Neural progenitor cell (in vitro differentiated cells): ENCODE data around the gene FAM72C. TPM values are rescaled to one million over a fixed set of nuclear protein-coding genes. Genes with fewer than 3 reads are reported as not detected.
"Not testable (repeated sequence)": the region's sequence is repeated elsewhere in the genome, so short reads cannot be mapped to it uniquely, and the experiment has no call there.

Experiments
- DNase-seq: peaks from one replicate; pipeline ENCODE4 v3.0.0-alpha.2; 2016; ENCODE audit warnings: low spot score
- H2AFZ ChIP-seq: fragments of 200-600 bp; sonication (generic); replicated peaks from 2 replicates; pipeline ENCODE4 v1.6.1; 2016; ENCODE audit warnings: antibody characterized with exemption
- H3F3A ChIP-seq: fragments of 200-600 bp; sonication (generic); 2 replicates; pipeline ENCODE4 v1.6.1; 2016; ENCODE audit warnings: antibody characterized with exemption, low read depth
- H3K27ac ChIP-seq: fragments of 200-600 bp; sonication (generic); 2 replicates; pipeline ENCODE4 v1.5.1; 2016; ENCODE audit warnings: mild to moderate bottlenecking
- H3K27me3 ChIP-seq: fragments of 200-600 bp; sonication (generic); 2 replicates; pipeline ENCODE4 v1.6.1; 2016; ENCODE audit warnings: mild to moderate bottlenecking, moderate library complexity
- H3K36me3 ChIP-seq: fragments of 200-600 bp; sonication (generic); 2 replicates; pipeline ENCODE4 v1.5.1; 2016
- H3K4me1 ChIP-seq: fragments of 200-600 bp; sonication (generic); 2 replicates; pipeline ENCODE4 v1.6.1; 2016; ENCODE audit warnings: mixed run types
- H3K4me2 ChIP-seq: fragments of 200-600 bp; sonication (generic); 2 replicates; pipeline ENCODE4 v1.6.1; 2016
- H3K4me3 ChIP-seq: fragments of 200-600 bp; sonication (generic); 2 replicates; pipeline ENCODE4 v1.5.1; 2016
- H3K79me2 ChIP-seq: fragments of 200-600 bp; sonication (generic); 2 replicates; pipeline ENCODE4 v1.6.1; 2016; ENCODE audit warnings: low read depth
- H3K9ac ChIP-seq: fragments of 200-600 bp; sonication (generic); 2 replicates; pipeline ENCODE4 v1.6.1; 2016
- H3K9me3 ChIP-seq: fragments of 200-600 bp; sonication (generic); 2 replicates; pipeline ENCODE4 v1.5.1; 2016; ENCODE audit warnings: low read depth
- H4K20me1 ChIP-seq: fragments of 200-600 bp; sonication (generic); 2 replicates; pipeline ENCODE4 v1.6.1; 2016; ENCODE audit warnings: low read depth
- H3K27ac Mint-ChIP-seq: 3 replicates; pipeline ENCODE4 v1.8.0; 2021; ENCODE audit warnings: mixed read lengths
- H3K27me3 Mint-ChIP-seq: 2 replicates; pipeline ENCODE4 v1.8.0; 2022; ENCODE audit warnings: low read depth, mild to moderate bottlenecking, inconsistent platforms, moderate library complexity, mixed read lengths; ENCODE audit not compliant: insufficient read depth
- H3K36me3 Mint-ChIP-seq: 3 replicates; pipeline ENCODE4 v1.8.0; 2021; ENCODE audit warnings: mixed read lengths
- H3K4me1 Mint-ChIP-seq: 3 replicates; pipeline ENCODE4 v1.8.0; 2021; ENCODE audit warnings: mixed read lengths
- H3K4me3 Mint-ChIP-seq: 3 replicates; pipeline ENCODE4 v1.8.0; 2021; ENCODE audit warnings: mild to moderate bottlenecking, moderate library complexity, mixed read lengths
- H3K9me3 Mint-ChIP-seq: 3 replicates; pipeline ENCODE4 v1.8.0; 2020; ENCODE audit warnings: mixed read lengths
- total RNA-seq: library from RNA; depleted of rRNA; stranded (reverse); fragments of >200 nt; gene quantifications from 2 replicates; pipeline ENCODE4 v1.2.3, GENCODE V29; 2015; ENCODE audit warnings: low replicate concordance

Gene FAM72C
- total RNA-seq, 1 donor from 2014 or later = 14.8 TPM

DNA sequence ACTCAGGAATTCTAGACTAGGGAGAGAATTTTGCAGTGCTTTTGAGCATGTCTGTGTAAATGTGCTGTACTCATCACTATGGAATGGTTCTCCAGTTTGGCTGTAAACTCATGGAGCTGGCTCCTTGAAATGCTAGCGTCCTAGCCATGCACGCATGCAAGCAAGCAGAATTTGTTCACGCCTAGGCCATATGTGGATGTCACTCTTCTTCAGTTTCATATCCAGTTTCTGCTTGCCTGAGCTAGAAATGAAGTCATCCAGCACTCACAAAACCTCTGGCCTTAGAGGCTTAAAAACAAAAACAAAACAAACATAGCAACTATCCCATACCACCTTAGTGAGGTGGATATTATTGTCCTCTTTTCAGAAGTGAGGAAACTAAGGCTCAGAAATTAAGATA lies 37.6 kb upstream of the FAM72C start:
- H4K20me1 ChIP-seq, H3K9me3 ChIP-seq, H3K4me3 Mint-ChIP-seq, H3K4me3 ChIP-seq, H2AFZ ChIP-seq, H3K4me2 ChIP-seq, DNase-seq, H3K9me3 Mint-ChIP-seq, H3K4me1 Mint-ChIP-seq, H3K27ac ChIP-seq, H3K4me1 ChIP-seq, H3F3A ChIP-seq, H3K79me2 ChIP-seq, H3K36me3 ChIP-seq, H3K27me3 Mint-ChIP-seq, H3K27ac Mint-ChIP-seq, H3K27me3 ChIP-seq, H3K36me3 Mint-ChIP-seq, H3K9ac ChIP-seq: not testable (repeated sequence)

DNA sequence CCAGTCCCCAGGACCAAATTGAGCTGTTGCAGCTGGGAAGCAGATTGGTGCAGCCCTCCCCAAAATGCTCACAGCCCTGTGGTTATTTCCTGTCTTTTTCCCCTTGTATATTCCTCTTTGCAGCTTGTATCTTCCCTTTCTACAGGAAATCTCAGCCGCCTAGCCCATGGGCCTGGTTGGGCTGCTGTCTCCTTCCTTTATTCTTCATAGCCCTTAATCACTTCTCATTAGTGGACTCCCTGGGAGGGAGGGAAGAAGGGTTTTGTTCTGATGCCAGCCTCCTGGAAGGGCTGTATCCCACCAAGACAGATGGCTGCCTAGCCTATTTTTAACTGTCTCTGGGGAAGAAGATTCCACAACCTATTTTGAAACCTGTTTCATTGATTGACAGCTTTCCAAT lies 32.5 kb upstream of the FAM72C start:
- H3K4me3 ChIP-seq, H3K4me1 Mint-ChIP-seq, H3K9me3 ChIP-seq, DNase-seq, H3F3A ChIP-seq, H3K4me1 ChIP-seq, H3K9me3 Mint-ChIP-seq, H3K79me2 ChIP-seq, H3K27me3 Mint-ChIP-seq, H2AFZ ChIP-seq, H3K36me3 ChIP-seq, H3K9ac ChIP-seq, H4K20me1 ChIP-seq, H3K27me3 ChIP-seq, H3K4me3 Mint-ChIP-seq, H3K36me3 Mint-ChIP-seq, H3K27ac ChIP-seq, H3K4me2 ChIP-seq, H3K27ac Mint-ChIP-seq: not testable (repeated sequence)

DNA sequence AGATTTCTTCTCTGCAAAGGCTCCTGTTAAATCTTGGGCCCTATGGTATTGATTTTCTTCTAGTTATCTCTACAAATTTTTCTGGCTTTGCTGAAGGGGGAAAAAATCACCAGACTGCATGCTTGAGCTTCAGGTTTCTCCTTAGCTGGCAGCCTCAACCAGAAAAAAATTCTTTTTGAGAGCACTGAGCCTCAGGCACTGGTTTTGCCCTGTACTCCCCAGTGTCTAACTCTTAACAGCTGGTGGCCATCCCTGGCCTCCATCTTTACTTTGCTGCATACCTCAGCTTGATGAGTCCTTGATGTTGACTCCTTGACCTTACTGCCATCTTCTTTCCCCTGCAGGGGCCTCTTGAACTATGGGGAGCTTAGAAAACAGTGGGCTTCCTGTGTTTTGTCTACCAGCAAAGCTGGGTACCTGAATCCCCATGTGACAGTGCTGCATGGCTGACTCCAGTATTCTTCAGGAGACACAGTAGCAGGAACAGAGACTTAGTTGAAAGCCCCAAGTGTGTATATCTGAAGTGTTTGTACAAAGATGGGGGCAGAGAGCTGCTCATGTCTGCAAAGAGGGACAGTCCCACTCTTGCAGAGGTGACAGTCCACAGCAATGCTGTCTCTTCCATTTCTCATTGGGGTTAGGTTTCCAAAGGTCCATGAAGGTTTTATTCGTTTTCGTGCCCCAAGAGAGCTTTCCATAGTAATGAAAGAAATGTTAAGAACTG lies 31.7 kb upstream of the FAM72C start:
- not testable (repeated sequence) for H3K27ac Mint-ChIP-seq, H3K79me2 ChIP-seq, H3K36me3 Mint-ChIP-seq, DNase-seq, H3F3A ChIP-seq, H3K27me3 ChIP-seq, H3K4me2 ChIP-seq, H3K4me3 ChIP-seq, H3K9me3 ChIP-seq, H3K4me1 ChIP-seq, H3K27me3 Mint-ChIP-seq, H3K9me3 Mint-ChIP-seq, H3K36me3 ChIP-seq, H3K27ac ChIP-seq, H4K20me1 ChIP-seq, H3K4me3 Mint-ChIP-seq, H3K4me1 Mint-ChIP-seq, H2AFZ ChIP-seq, H3K9ac ChIP-seq

DNA sequence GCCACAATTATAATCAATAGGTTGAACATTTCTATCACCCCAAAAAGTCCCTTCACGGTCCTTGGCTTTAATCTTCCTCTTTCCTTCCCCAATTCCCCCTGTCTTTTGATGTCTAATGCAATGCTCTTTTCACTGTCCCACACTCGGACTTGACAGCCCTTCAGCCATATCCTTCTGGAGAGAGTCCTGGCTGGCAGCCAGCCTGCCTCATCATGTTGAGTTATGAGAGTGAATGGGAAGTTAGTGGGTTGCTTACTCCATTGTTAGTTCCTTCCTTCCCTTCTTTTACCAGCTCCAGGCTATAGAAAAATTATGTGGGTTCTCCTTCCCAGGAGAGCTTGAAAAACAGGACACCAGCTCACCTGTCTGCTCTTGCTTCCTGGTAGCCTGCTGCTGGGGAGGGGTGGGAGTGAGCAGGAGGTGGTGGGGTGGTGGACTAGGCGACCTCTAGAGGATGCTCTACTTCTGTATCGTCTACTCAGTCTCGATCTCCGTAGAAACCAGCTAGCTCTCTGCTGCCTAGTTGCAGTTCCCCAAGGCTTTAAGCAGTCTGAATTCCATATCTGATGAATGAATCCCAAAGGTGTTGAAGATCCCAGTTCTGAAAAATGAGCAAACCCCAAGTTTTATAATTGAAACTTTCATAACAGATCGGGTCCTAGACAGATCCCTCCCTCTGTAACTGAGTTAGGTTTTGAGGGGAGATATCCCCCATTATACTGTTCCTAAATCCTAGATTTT lies 30.5 kb upstream of the FAM72C start:
- not testable (repeated sequence) for H3K27ac Mint-ChIP-seq

DNA sequence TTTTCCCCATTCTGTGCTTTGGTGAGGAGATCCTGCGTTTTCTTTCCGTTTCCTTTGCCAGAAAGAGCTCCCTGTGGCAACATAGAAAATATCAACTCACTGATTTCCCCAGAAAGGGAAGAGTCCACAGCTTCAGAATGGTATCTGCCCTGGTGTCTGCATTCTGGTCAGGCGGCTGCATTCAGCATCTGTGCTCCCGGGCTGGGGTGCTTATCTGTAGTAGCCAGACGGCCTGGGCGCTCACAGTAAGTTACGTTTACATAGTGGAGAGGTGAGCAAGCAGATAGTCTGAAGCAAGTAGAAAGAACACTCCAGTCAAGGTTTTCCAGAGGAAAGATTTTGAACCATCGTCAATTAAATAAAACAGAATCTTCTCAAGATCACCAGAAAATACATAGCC lies 29.3 kb upstream of the FAM72C start:
- H3K9ac ChIP-seq, H3K9me3 ChIP-seq, H3K79me2 ChIP-seq, DNase-seq, H3K27me3 ChIP-seq, H3K27me3 Mint-ChIP-seq, H3K4me1 Mint-ChIP-seq, H3K9me3 Mint-ChIP-seq, H3F3A ChIP-seq, H4K20me1 ChIP-seq, H3K4me3 ChIP-seq, H3K4me3 Mint-ChIP-seq, H3K36me3 Mint-ChIP-seq, H3K4me1 ChIP-seq, H3K4me2 ChIP-seq, H3K36me3 ChIP-seq, H3K27ac ChIP-seq, H2AFZ ChIP-seq, H3K27ac Mint-ChIP-seq: not testable (repeated sequence)

More for the DNA sequence above, 30.5 kb upstream of the FAM72C start:
- H3K9ac ChIP-seq, H3K27ac ChIP-seq, H3K36me3 Mint-ChIP-seq, H3K9me3 Mint-ChIP-seq, H3K4me1 Mint-ChIP-seq, H4K20me1 ChIP-seq, H3K4me3 ChIP-seq, H3F3A ChIP-seq, H2AFZ ChIP-seq, H3K36me3 ChIP-seq, H3K4me3 Mint-ChIP-seq, H3K4me1 ChIP-seq, H3K79me2 ChIP-seq, H3K9me3 ChIP-seq, H3K27me3 Mint-ChIP-seq, DNase-seq, H3K27me3 ChIP-seq, H3K4me2 ChIP-seq: not testable (repeated sequence)

DNA sequence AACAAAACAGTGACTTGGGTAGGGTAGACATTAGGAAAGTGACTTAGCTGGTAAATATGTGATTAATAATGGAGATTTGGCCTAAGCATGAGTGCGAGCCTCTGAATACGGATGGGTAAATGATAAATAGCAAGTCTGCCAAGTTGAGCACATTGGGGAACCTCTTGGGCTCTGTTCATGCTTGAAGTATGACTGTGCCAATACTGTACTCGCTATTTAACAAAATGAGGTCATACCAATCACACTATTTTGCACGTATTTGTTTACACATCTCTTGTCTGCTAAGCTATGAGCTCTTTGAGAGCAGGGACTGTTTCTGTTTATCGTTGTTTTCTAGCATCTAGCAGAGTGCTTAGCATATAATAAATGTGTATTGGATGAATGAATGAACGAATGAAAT lies 24.2 kb upstream of the FAM72C start:
- H3K4me3 Mint-ChIP-seq, H3K27ac ChIP-seq, H3K9me3 Mint-ChIP-seq, H3K27me3 Mint-ChIP-seq, DNase-seq, H3K36me3 ChIP-seq, H3K4me1 ChIP-seq, H3K36me3 Mint-ChIP-seq, H4K20me1 ChIP-seq, H3K4me1 Mint-ChIP-seq, H3K27ac Mint-ChIP-seq, H3K9me3 ChIP-seq, H3F3A ChIP-seq, H3K9ac ChIP-seq, H3K79me2 ChIP-seq, H2AFZ ChIP-seq, H3K27me3 ChIP-seq, H3K4me2 ChIP-seq, H3K4me3 ChIP-seq: not testable (repeated sequence)

DNA sequence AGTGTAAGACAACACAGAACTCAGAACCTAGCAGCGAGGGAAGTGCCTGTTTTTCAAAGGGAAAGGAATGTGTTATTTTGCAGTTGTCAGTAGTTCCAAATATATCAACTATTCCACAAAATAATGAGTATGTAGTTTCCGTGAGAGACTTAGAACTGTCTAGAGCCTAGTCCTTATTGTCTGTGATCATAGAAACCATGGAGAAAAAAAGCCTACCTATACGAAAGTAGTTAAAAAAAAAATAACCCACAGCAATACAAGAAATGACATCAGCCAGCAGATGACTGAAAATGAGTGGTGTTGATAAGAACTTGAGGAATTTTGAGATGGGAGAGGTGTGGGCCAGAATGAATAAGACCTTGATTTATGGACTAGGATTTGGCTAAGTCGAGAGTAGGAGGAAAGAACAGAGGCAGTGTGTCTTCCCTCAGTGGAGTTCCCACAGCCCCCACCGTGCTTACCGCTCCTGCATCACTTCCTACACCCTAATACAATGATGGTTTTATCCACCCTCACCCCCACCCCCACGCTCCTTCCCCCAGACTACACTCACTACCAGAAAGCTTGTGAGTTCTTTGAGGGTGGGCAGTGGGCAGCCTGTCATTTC lies 21.6 kb upstream of the FAM72C start:
- not testable (repeated sequence) for H3K4me3 Mint-ChIP-seq, H3K36me3 ChIP-seq, H4K20me1 ChIP-seq, H3K79me2 ChIP-seq, H3F3A ChIP-seq, H2AFZ ChIP-seq, H3K9me3 ChIP-seq, H3K27ac ChIP-seq, DNase-seq, H3K27me3 ChIP-seq, H3K9ac ChIP-seq, H3K4me2 ChIP-seq, H3K9me3 Mint-ChIP-seq, H3K27me3 Mint-ChIP-seq, H3K36me3 Mint-ChIP-seq, H3K4me1 ChIP-seq, H3K4me3 ChIP-seq, H3K27ac Mint-ChIP-seq, H3K4me1 Mint-ChIP-seq

DNA sequence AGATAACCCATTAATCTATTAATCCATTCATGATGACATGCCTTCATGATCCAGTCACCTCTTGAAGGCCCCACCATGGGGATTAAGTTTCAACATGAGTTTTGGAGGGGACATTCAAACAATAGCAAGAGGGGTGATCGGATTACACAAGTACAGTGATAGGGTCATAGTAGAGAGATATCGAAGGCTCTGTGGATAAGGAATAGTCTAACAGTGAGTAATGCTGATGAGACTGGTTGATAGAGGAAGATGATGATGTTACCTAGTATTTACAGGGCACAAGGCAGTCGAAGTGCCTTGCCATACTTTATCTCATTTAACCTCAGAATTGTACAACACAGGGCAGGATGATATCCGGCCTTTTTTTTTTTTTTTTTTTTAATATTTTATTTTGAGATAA lies 18.9 kb upstream of the FAM72C start:
- not testable (repeated sequence) for H4K20me1 ChIP-seq, H3K27ac ChIP-seq, H3K4me3 ChIP-seq, H3K9me3 Mint-ChIP-seq, DNase-seq, H3F3A ChIP-seq, H3K36me3 Mint-ChIP-seq, H3K36me3 ChIP-seq, H3K9ac ChIP-seq, H3K27me3 ChIP-seq, H3K4me3 Mint-ChIP-seq, H3K4me1 ChIP-seq, H3K79me2 ChIP-seq, H3K27me3 Mint-ChIP-seq, H3K27ac Mint-ChIP-seq, H3K4me1 Mint-ChIP-seq, H3K9me3 ChIP-seq, H3K4me2 ChIP-seq, H2AFZ ChIP-seq
